GM12878 (cell line): ENCODE measurements around the gene PIP4K2A. TPM values are rescaled to one million over a fixed set of nuclear protein-coding genes. Genes with fewer than 3 reads are reported as not detected.

Source experiments
- ATF3 ChIP-seq: IDR thresholded peaks from 2 replicates; pipeline ENCODE4 v1.6.1; 2011; ENCODE audit warnings: low read depth, mild to moderate bottlenecking, low read length, moderate library complexity, borderline replicate concordance; ENCODE audit errors: extremely low read depth
- BACH1 ChIP-seq: fragments of 450-650 bp; IDR thresholded peaks from 2 replicates; pipeline ENCODE4 v1.6.1; 2017; ENCODE audit warnings: mild to moderate bottlenecking, borderline replicate concordance
- BCL11A ChIP-seq: IDR thresholded peaks from 2 replicates; pipeline ENCODE4 v1.6.1; 2011; ENCODE audit warnings: low read depth, low read length
- CHD1 ChIP-seq: IDR thresholded peaks from 2 replicates; pipeline ENCODE4 v1.6.1; 2012; ENCODE audit warnings: low read depth, low read length, improper control_type of control experiment
- CREM ChIP-seq: IDR thresholded peaks from 2 replicates; pipeline ENCODE4 v1.6.1; 2014; ENCODE audit warnings: antibody characterized with exemption, low read depth
- CTCF ChIP-seq, 3 experiments: IDR thresholded peaks in 2 of 3; conservative IDR thresholded peaks in 1 of 3; 2 replicates each; pipeline ENCODE4 v1.5.1; 2011; ENCODE audit warnings: low read depth in 3 of 3, low read length in 3 of 3, mild to moderate bottlenecking in 3 of 3, control low read depth in 2 of 3, moderate library complexity in 2 of 3, inconsistent platforms in 1 of 3, mixed read lengths in 1 of 3; ENCODE audit not compliant: control insufficient read depth in 2 of 3, insufficient read depth in 1 of 3; ENCODE audit errors: extremely low read depth in 1 of 3
- ETV6 ChIP-seq, 2 experiments: fragments of 450-650 bp in 1 of 2; IDR thresholded peaks in 1 of 2; conservative IDR thresholded peaks in 1 of 2; 2 replicates each; pipeline ENCODE4 v1.6.1; 2014; ENCODE audit warnings: antibody characterized with exemption in 1 of 2, borderline replicate concordance in 1 of 2, low read depth in 1 of 2, mild to moderate bottlenecking in 1 of 2, moderate library complexity in 1 of 2
- FOXM1 ChIP-seq: IDR thresholded peaks from 2 replicates; pipeline ENCODE4 v1.6.1; 2012; ENCODE audit warnings: low read depth, mild to moderate bottlenecking, inconsistent platforms, low read length, moderate library complexity
- GATAD2B ChIP-seq: fragments of 450-650 bp; conservative IDR thresholded peaks from 2 replicates; pipeline ENCODE4 v1.6.1; 2017; ENCODE audit warnings: low read depth, mild to moderate bottlenecking, moderate library complexity
- IKZF1 ChIP-seq: fragments of 450-650 bp; conservative IDR thresholded peaks from 2 replicates; pipeline ENCODE4 v1.6.1; 2017; ENCODE audit warnings: antibody characterized with exemption, mild to moderate bottlenecking
- JUNB ChIP-seq: IDR thresholded peaks from 2 replicates; pipeline ENCODE4 v1.6.1; 2016; ENCODE audit warnings: antibody characterized with exemption, mild to moderate bottlenecking
- MEF2B ChIP-seq: fragments of 450-650 bp; IDR thresholded peaks from 2 replicates; pipeline ENCODE4 v1.6.1; 2018; ENCODE audit warnings: mild to moderate bottlenecking, moderate library complexity; ENCODE audit not compliant: partially characterized antibody, poor library complexity, severe bottlenecking
- MXI1 ChIP-seq: fragments of 150-350 bp; IDR thresholded peaks from 2 replicates; pipeline ENCODE4 v1.6.1; 2011; ENCODE audit warnings: low read depth, mild to moderate bottlenecking, inconsistent platforms, low read length, improper control_type of control experiment
- MYC ChIP-seq: IDR thresholded peaks from 2 replicates; pipeline ENCODE4 v1.6.1; 2011; ENCODE audit warnings: mild to moderate bottlenecking, low read length, moderate library complexity, inconsistent platforms; ENCODE audit not compliant: insufficient read depth, insufficient replicate concordance, insufficient read length, severe bottlenecking
- NFIC ChIP-seq: IDR thresholded peaks from 2 replicates; pipeline ENCODE4 v1.6.1; 2012; ENCODE audit warnings: low read depth, mild to moderate bottlenecking, inconsistent platforms, low read length, moderate library complexity
- PAX5 ChIP-seq: IDR thresholded peaks from 2 replicates; pipeline ENCODE4 v1.6.1; 2011; ENCODE audit warnings: low read depth, low read length, borderline replicate concordance
- PML ChIP-seq: IDR thresholded peaks from 2 replicates; pipeline ENCODE4 v1.6.1; 2012; ENCODE audit warnings: low read length, inconsistent platforms
- RAD21 ChIP-seq: IDR thresholded peaks from 2 replicates; pipeline ENCODE4 v1.6.1; 2011; ENCODE audit warnings: mild to moderate bottlenecking, low read depth, low read length, moderate library complexity; ENCODE audit not compliant: insufficient read depth
- RAD51 ChIP-seq: fragments of 450-650 bp; IDR thresholded peaks from 2 replicates; pipeline ENCODE4 v1.6.1; 2016; ENCODE audit warnings: moderate library complexity, mild to moderate bottlenecking, inconsistent platforms
- RB1 ChIP-seq: fragments of 450-650 bp; formaldehyde crosslinking; IDR thresholded peaks from 2 replicates; pipeline ENCODE4 v1.6.1; 2017; ENCODE audit warnings: mild to moderate bottlenecking, borderline replicate concordance
- RBBP5 ChIP-seq: fragments of 200-600 bp; sonication (generic); conservative IDR thresholded peaks from 2 replicates; pipeline ENCODE4 v1.6.1; 2016
- RUNX3 ChIP-seq: IDR thresholded peaks from 2 replicates; pipeline ENCODE4 v1.6.1; 2012; ENCODE audit warnings: low read length, inconsistent platforms
- SUPT20H ChIP-seq: IDR thresholded peaks from 2 replicates; pipeline ENCODE4 v1.6.1; 2011; ENCODE audit warnings: low read depth, mild to moderate bottlenecking, low read length, moderate library complexity, borderline replicate concordance; ENCODE audit not compliant: control insufficient read depth
- TCF12 ChIP-seq: IDR thresholded peaks from 2 replicates; pipeline ENCODE4 v1.6.1; 2011; ENCODE audit warnings: low read depth, mild to moderate bottlenecking, low read length
- USF1 ChIP-seq: IDR thresholded peaks from 2 replicates; pipeline ENCODE4 v1.6.1; 2011; ENCODE audit warnings: borderline replicate concordance, low read depth, mild to moderate bottlenecking, moderate library complexity, mixed read lengths, low read length; ENCODE audit not compliant: insufficient read depth; ENCODE audit errors: extremely low read length
- WRNIP1 ChIP-seq: IDR thresholded peaks from 2 replicates; pipeline ENCODE4 v1.6.1; 2011; ENCODE audit warnings: low read depth, low read length, improper control_type of control experiment, borderline replicate concordance
- ZNF207 ChIP-seq: fragments of 450-650 bp; IDR thresholded peaks from 2 replicates; pipeline ENCODE4 v1.6.1; 2014; ENCODE audit warnings: antibody characterized with exemption, mild to moderate bottlenecking, borderline replicate concordance
- ZNF384 ChIP-seq: IDR thresholded peaks from 2 replicates; pipeline ENCODE4 v1.6.1; 2012; ENCODE audit warnings: low read depth, mild to moderate bottlenecking, low read length, improper control_type of control experiment, borderline replicate concordance
- polyA plus RNA-seq, 11 experiments: library from polyadenylated mRNA; depleted of rRNA in 4 of 11; unstranded in 6 of 11; stranded (reverse) in 5 of 11; fragments of >200 nt; fragmentation: Nextera tagmentation in 4 of 11; fragmentation: Illumina TruSeq in 1 of 11; extraction: Ambion mirVana in 4 of 11; extraction: Trizol in 1 of 11; gene quantifications; 1 replicate in 1 of 11; 2 replicates in 10 of 11; pipeline versions ENCODE4 v1.2.1 to v1.2.3, GENCODE V29; 2011 to 2016; ENCODE audit warnings: inconsistent platforms in 2 of 11, missing spikeins in 2 of 11, low read depth in 1 of 11
- total RNA-seq, 4 experiments: library from RNA; depleted of rRNA in 3 of 4; stranded (reverse); fragments of >200 nt in 3 of 4; fragmentation: Illumina TruSeq in 1 of 4; extraction: Trizol in 1 of 4; gene quantifications; 2 replicates each; pipeline versions ENCODE4 v1.2.1 to v1.2.3, GENCODE V29; 2013 to 2021

PIP4K2A gene
- total and polyA plus RNA-seq, 10 of the 15 experiments (the other 5 are each of a cell fraction or from before 2014, with no cell fraction given), result 54.3 to 139 (median 84.4) TPM

GRCh38 chr10:22615819-22616499, 98.4 kb downstream of the PIP4K2A start (continued):
- TF ChIP-seq MYC, result peak; percentile 79
- peak; percentile 14; the same call in 1 of the 2 replicates for TF ChIP-seq BCL11A
- TF ChIP-seq ATF3, result no peak
- TF ChIP-seq FOXM1, result peak; percentile 49; the same call in 1 of the 2 replicates
- TF ChIP-seq TCF12, result peak; percentile 5; the same call in 1 of the 2 replicates
- no peak for TF ChIP-seq SUPT20H
- TF ChIP-seq PAX5, result no peak
- no peak for TF ChIP-seq RAD21
- no peak for TF ChIP-seq RBBP5
- no peak for TF ChIP-seq RUNX3
- TF ChIP-seq CREM, result no peak
- TF ChIP-seq IKZF1, result peak; percentile 56
- TF ChIP-seq PML, result peak; percentile 62; the same call in 1 of the 2 replicates
- TF ChIP-seq RAD51, result 0 out of 2 replicates have a peak, but pooled peaks have one; percentile 44
- no peak for TF ChIP-seq CHD1
- peak; percentile 72; the same call in 1 of the 2 replicates for TF ChIP-seq NFIC
- peak; percentile 38; the same call in 1 of the 2 replicates for TF ChIP-seq WRNIP1
- no peak; the same call in 1 of the 2 replicates for TF ChIP-seq RB1
- TF ChIP-seq ZNF384, result no peak
- peak in 1 of 2 experiments; percentile 86; a peak in 1 of 4 replicates for TF ChIP-seq ETV6 (conservative IDR thresholded peaks at IDR 0.05 in 1 of 2, IDR thresholded peaks at IDR 0.05 in 1 of 2; ENCODE audit: borderline replicate concordance in 1 of 2, low read depth in 1 of 2)
- TF ChIP-seq GATAD2B, result peak; percentile 77; the same call in 1 of the 2 replicates
- no peak; the same call in 1 of the 2 replicates for TF ChIP-seq MXI1
- TF ChIP-seq CTCF (IDR thresholded peaks at IDR 0.05 in 2 of 3, conservative IDR thresholded peaks at IDR 0.05 in 1 of 3; ENCODE audit: control insufficient read depth in 2 of 3, extremely low read depth in 1 of 3, insufficient read depth in 1 of 3, low read depth in 3 of 3, low read length in 3 of 3), result no peak
- peak; percentile 68 for TF ChIP-seq JUNB
- TF ChIP-seq BACH1, result no peak
- no peak for TF ChIP-seq MEF2B
- no peak for TF ChIP-seq ZNF207
- peak; percentile 59 for TF ChIP-seq USF1
